Measurements from ENCODE around the gene ATXN7L2.
A peak's percentile ranks its signal among the peaks of the same experiment; 100 is the strongest.

ATXN7L2 gene

GRCh38 chr1:109478806-109479205, 4.9 kb upstream of the ATXN7L2 start:
- DNase-seq: no peak

DNA sequence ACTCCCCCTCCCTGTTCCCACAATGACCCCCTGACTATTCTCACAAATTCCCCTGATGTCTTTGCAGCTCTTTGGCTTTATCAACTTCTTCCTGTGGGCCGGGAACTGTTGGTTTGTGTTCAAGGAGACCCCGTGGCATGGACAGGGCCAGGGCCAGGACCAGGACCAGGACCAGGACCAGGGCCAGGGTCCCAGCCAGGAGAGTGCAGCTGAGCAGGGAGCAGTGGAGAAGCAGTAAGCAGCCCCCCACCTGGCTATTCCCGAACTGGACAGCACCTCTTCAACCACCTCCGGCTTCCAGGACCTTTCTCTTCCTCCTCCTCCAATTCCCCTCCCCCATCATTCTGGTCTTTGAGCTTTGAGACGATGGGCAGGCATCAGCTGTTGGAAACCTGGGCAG, 4.4 kb upstream of the ATXN7L2 start:
- DNase-seq: no peak

GRCh38 chr1:109479901-109480300, 3.8 kb upstream of the ATXN7L2 start:
- no peak for DNase-seq

DNA sequence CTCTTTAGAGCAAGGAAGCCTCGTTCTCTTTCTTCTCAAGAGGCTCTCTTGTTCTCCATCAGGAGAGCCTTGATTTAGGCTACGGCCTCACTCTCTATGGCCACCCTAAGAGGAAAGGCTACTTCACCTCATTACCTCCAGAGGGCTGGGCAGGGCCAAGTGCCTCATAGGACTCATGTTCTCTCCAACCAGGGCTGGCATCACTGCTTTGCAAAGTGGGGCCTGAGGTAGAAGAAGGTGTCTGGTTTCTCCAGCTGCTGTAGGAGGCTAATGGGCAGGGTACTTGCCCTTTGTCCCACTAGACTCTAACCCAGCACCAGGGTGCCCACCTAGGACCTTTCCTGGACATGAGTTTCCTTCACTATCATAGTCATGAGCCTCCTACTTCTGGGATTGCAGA, 2.1 kb upstream of the ATXN7L2 start:
- no peak for DNase-seq

GRCh38 chr1:109482242-109482641, 1.5 kb upstream of the ATXN7L2 start:
- DNase-seq: no peak

- DNase-seq: peak; percentile 65
Measured at GRCh38 chr1:109482791-109483671, 674 bp upstream of the ATXN7L2 start.

- DNase-seq: peak; percentile 5
Measured at GRCh38 chr1:109484519-109484975, 842 bp downstream of the ATXN7L2 start.

- DNase-seq: no peak
Measured at GRCh38 chr1:109485001-109485400, 1.3 kb downstream of the ATXN7L2 start.

DNA sequence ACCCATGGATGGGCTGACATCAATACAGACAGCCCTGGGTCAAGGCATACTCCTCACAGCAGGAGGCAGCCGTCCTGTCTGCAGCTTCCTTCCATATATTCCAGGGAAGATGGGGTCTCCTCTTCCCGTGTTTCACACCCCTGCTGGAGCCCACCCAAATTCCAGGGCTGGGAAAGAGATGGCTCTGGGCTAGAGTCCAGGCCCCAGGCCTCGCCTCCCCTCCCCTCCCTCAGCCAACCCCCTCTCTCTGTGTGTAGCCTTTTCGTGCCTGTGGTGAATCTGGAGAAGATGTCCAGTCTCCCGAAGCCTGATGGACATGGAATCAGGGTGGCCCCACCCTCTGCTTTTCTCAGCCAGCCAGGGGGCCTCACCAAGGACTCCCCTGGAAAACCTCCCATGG, 3.6 kb downstream of the ATXN7L2 start:
- DNase-seq: no peak

DNA sequence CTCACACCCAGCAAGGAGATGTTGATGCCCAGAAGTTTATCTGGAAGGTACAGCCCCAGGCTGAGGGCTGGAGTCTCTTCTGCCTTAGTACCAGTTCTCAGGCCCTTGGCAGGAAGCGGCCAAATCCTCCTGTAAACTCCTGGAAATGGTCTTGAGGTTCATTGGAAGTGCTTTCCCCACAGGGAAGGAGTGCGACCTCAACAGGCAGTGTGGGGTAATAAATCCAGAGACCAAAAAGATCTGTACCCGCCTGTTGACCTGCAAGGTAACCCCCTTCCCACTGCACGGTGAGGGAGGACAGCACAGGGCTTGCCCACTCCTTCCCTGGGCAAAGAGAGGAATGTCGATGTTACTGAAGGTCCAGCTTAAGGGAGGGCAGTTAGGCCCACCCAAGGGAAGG, 4.5 kb downstream of the ATXN7L2 start:
- DNase-seq: no peak

DNA sequence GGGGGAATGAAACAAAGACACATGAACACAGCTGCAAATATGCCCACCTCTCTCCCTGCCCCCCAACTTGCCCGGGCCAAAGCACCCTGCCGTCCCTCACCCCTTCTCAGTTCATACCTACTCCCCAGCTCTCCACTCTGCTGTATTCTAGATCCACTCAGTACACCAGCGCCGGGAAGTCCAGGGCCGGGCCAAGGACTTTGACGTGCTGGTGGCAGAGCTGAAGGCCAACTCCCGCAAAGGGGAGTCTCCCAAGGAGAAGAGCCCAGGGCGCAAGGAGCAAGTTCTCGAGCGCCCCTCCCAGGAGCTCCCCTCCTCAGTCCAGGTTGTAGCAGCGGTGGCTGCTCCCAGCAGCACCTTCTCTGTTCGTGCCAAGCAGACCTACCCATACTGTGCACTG, 5.0 kb downstream of the ATXN7L2 start:
- no peak for DNase-seq

DNA sequence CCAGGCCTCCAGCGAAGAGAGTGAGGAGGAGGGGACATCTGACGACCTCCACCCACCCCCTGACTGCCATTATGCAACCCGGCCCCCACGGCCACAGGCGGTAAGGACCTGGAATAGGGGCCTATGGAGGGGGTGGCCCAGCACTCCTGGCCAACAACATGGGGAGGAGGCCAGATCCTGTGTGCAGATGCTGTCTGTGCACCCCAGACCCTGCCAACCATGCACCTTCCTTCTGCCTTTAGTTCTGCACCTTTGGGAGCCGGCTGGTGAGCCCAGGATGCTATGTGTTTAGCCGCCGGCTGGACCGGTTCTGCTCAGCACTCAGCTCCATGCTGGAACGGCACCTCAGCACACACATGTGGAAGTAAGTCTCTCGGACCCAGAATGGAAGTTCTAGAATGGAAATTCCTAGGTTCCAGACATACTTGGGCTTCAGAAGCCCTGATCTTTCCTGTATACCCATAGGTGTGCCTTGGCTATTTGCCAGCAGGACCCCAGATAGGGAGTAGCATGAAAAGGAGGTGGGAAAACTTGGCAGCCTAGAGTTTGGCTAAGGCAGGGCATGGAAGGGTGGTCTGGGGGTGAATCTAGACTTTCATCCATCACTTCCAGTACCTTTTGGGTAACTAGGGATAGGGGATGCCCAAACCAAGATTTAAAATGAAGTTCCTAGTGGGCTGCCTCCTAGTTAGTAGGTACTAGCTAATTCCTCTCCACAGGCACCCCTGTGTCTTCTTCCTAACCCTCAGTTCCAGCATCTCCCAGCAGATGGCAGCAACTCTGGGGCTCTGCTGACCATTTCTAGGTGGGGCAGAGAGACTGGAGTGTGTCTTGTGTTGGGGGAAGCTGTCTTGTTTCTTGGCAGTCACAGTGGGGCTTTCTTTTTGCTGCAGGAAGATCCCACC, 6.6 kb downstream of the ATXN7L2 start:
- DNase-seq: peak; percentile 41

DNA sequence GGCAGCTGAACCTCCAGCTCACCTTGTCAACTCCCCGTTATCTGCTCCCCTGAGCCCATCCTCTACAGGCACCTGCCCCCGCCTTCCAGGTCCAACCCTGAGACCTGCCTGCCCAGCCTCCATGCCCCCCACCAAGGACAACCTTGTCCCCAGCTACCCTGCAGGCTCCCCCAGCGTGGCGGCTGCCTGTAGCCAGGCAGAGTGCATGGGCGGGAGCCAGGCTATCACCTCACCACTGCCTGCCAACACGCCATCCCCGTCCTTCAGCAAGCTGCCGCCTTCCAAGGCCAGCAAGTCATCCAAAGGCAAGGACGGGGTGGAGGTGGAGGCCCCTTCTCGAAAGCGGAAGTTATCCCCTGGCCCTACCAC, 7.2 kb downstream of the ATXN7L2 start:
- DNase-seq: no peak

DNA sequence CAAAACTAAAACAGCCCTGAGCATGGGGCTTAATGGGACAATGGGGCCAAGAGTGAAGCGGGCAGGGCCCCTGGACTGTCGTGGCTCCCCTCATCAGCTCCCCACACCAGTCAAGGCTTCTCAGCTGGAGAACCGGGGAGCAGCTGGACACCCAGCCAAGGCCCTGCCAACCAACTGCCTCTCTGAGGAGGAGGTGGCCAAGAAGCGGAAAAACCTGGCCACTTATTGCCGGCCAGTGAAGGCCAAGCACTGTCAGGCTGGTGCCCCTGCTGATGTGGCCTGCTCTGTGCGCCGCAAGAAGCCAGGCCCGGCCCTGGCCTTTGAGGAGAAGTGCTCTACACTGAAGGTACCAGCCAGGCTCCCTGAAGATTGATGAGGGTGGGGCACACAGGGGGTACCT, 7.7 kb downstream of the ATXN7L2 start:
- DNase-seq: no peak

- no peak for DNase-seq
Measured at GRCh38 chr1:109492779-109493178, 9.1 kb downstream of the ATXN7L2 start.

- DNase-seq: no peak
Measured at GRCh38 chr1:109493227-109493626, 9.5 kb downstream of the ATXN7L2 start.

- DNase-seq: peak; percentile 74
Measured at GRCh38 chr1:109493805-109494539, 10.3 kb downstream of the ATXN7L2 start, which contains the start of gene CYB561D1. Gene CYB561D1, plus strand, starts transcription at chr1:109494094. Its CDS starts 46 bp downstream, at chr1:109494140.

GRCh38 chr1:109495738-109496137, 12.0 kb downstream of the ATXN7L2 start:
- no peak for DNase-seq

- no peak for DNase-seq
Measured at GRCh38 chr1:109497449-109498160, 13.9 kb downstream of the ATXN7L2 start.

GRCh38 chr1:109498161-109498801, 14.6 kb downstream of the ATXN7L2 start:
- DNase-seq: peak; percentile 11

DNA sequence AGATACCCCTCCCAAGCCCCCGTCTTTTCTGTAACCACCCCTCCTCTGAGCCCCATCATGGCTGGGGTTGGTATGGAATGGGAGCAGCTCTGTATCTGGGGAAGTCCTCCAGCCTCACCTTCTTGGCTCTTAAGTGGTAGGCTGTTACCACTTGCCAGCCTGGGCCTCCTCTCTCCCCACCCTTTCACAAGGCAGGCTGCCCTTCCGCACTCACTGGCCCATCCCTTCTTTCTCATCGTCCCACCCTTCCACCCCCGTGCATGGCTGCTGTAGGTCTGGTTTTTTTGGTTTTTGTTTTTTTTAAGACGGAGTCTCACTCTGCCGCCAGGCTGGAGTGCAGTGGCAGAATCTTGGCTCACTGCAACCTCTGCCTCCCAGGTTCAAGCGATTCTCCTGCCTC, 15.4 kb downstream of the ATXN7L2 start:
- no peak for DNase-seq

Measured in NCI-H510A treated with DMSO at 0.1 percent for 48 hours (cell line).